IPS-11a (cell line): Measurements from ENCODE around the gene NINJ2.

ENCODE experiments used
- H3K4me3 ChIP-seq: one replicate; pipeline ENCODE4 v1.5.1; 2013; ENCODE audit warnings: low read depth, low read length, control low read depth

NINJ2 gene

GRCh38 chr12:571795-572531 lies 91.3 kb downstream of the NINJ2 start:
- no peak overlapping the region for H3K4me3 ChIP-seq

GRCh38 chr12:570921-571794 lies 92.1 kb downstream of the NINJ2 start:
- peak overlapping the region; percentile 65 for H3K4me3 ChIP-seq

- H3K4me3 ChIP-seq: peak overlapping the region; percentile 65
Measured at GRCh38 chr12:570435-570920, 92.8 kb downstream of the NINJ2 start.

GRCh38 chr12:569803-570434 lies 93.3 kb downstream of the NINJ2 start:
- peak overlapping the region; percentile 65 for H3K4me3 ChIP-seq

GRCh38 chr12:569091-569676 lies 94.1 kb downstream of the NINJ2 start:
- no peak overlapping the region for H3K4me3 ChIP-seq

GRCh38 chr12:568486-568885 lies 94.8 kb downstream of the NINJ2 start:
- no peak overlapping the region for H3K4me3 ChIP-seq

GRCh38 chr12:565589-566105 lies 97.6 kb downstream of the NINJ2 start:
- no peak overlapping the region for H3K4me3 ChIP-seq

- no peak overlapping the region for H3K4me3 ChIP-seq
Measured at GRCh38 chr12:565161-565560, 98.1 kb downstream of the NINJ2 start.

GRCh38 chr12:563787-564298 lies 99.4 kb downstream of the NINJ2 start:
- no peak overlapping the region for H3K4me3 ChIP-seq

GRCh38 chr12:563250-563781 lies 99.9 kb downstream of the NINJ2 start:
- no peak overlapping the region for H3K4me3 ChIP-seq

- H3K4me3 ChIP-seq: no peak overlapping the region
Measured at GRCh38 chr12:562634-563033, 100.6 kb downstream of the NINJ2 start.

GRCh38 chr12:561908-562593 lies 101.2 kb downstream of the NINJ2 start:
- no peak overlapping the region for H3K4me3 ChIP-seq

GRCh38 chr12:561391-561705 lies 101.9 kb downstream of the NINJ2 start:
- no peak overlapping the region for H3K4me3 ChIP-seq

- H3K4me3 ChIP-seq: no peak overlapping the region
Measured at GRCh38 chr12:560691-561390, 102.4 kb downstream of the NINJ2 start.

GRCh38 chr12:559906-560455 lies 103.3 kb downstream of the NINJ2 start:
- no peak overlapping the region for H3K4me3 ChIP-seq

- no peak overlapping the region for H3K4me3 ChIP-seq
Measured at GRCh38 chr12:559208-559905, 103.9 kb downstream of the NINJ2 start.

- no peak overlapping the region for H3K4me3 ChIP-seq
Measured at GRCh38 chr12:558580-558979, 104.7 kb downstream of the NINJ2 start.

GRCh38 chr12:556498-556897 lies 106.7 kb downstream of the NINJ2 start:
- no peak overlapping the region for H3K4me3 ChIP-seq

- no peak overlapping the region for H3K4me3 ChIP-seq
Measured at GRCh38 chr12:554001-554285, 109.3 kb downstream of the NINJ2 start.
